ENCODE data around the gene KCNQ1. TPM values are rescaled to one million over a fixed set of nuclear protein-coding genes. Genes with fewer than 3 reads are reported as not detected.

The KCNQ1 gene
- total and polyA plus RNA-seq, 8 donors: 14.0 to 61.1 (median 46.7) TPM

DNA sequence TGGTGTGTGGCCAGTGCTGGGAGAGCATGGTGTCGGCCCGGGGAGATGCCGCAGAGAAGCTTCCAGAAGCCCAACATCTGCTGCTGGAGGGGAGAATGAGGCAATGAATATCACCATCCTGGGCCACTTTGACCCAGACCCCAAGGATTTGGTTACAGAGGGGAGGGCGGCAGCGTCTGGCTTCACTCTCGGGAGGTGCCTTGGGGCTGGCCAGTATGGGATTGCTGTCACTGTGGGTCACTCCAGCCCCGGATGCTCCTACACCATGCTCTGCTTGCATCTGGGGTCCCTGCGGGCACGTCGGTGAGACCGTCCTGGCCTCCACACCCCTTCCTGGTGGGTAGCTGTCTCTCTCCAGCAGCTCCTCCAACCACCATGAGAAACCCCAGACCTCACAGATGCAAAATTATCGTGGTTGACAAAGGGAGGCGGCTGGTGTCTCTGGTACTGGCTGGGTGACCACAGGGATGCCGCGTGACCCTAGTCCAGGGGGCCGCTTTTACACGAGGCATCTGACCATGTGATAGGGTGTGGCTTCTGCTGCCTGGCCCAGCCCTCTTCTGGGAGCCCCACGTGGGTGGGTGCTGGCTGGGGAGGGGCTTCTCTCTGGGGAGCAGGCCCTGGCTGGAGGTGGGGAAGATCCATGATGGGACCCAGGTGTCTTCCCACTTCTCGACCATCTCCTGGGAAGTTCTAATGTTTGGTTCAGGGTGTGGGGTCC is 5.7 kb downstream of the KCNQ1 start:
- no peak overlapping the region for H3K27ac ChIP-seq
- DNase-seq: peak in 2 of 6 donors; percentile 25 to 44
- no peak for ATAC-seq

GRCh38 chr11:2451336-2451735 is 6.5 kb downstream of the KCNQ1 start:
- TF ChIP-seq, protein P1, sequence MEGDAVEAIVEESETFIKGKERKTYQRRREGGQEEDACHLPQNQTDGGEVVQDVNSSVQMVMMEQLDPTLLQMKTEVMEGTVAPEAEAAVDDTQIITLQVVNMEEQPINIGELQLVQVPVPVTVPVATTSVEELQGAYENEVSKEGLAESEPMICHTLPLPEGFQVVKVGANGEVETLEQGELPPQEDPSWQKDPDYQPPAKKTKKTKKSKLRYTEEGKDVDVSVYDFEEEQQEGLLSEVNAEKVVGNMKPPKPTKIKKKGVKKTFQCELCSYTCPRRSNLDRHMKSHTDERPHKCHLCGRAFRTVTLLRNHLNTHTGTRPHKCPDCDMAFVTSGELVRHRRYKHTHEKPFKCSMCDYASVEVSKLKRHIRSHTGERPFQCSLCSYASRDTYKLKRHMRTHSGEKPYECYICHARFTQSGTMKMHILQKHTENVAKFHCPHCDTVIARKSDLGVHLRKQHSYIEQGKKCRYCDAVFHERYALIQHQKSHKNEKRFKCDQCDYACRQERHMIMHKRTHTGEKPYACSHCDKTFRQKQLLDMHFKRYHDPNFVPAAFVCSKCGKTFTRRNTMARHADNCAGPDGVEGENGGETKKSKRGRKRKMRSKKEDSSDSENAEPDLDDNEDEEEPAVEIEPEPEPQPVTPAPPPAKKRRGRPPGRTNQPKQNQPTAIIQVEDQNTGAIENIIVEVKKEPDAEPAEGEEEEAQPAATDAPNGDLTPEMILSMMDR (IDR thresholded peaks at IDR 0.05): no peak
- intact Hi-C loops (cut with DNase I): no loop called here
- Histone ChIP-seq H3K9me3 (no peaks in the 10 kb centered on the region), H3K36me3 (no peaks in the 10 kb centered on the region), H3K27ac (no peak overlapping the region), H3K4me1 (peaks cover 11 to 15% (median 12%) of the 10 kb centered on the region in 3 donors), H3K27me3 (no peaks in the 10 kb centered on the region), H3K4me3 (no peak overlapping the region)
- FAIRE-seq (no peak), ATAC-seq (no peak), DNase-seq (peak in 2 of 6 donors; percentile 51 to 58)
- 94 to 98% methylated on average over 15 of the region's 15 CpGs for WGBS, 2 donors

More for the DNA sequence above, 5.7 kb downstream of the KCNQ1 start:
- no peaks in the 10 kb centered on the region for H3K9me3 ChIP-seq
- H3K27me3 ChIP-seq: no peaks in the 10 kb centered on the region
- WGBS, 2 donors: 89 to 90% methylated on average over 19 of the region's 19 CpGs
- no peaks in the 10 kb centered on the region for H3K36me3 ChIP-seq
- intact Hi-C loops (cut with DNase I): no loop called here
- no peak overlapping the region for H3K4me3 ChIP-seq
- FAIRE-seq: no peak
- TF ChIP-seq, protein P1 (IDR thresholded peaks at IDR 0.05): no peak
- H3K4me1 ChIP-seq: peaks cover 11 to 16% (median 12%) of the 10 kb centered on the region in 3 donors

DNA sequence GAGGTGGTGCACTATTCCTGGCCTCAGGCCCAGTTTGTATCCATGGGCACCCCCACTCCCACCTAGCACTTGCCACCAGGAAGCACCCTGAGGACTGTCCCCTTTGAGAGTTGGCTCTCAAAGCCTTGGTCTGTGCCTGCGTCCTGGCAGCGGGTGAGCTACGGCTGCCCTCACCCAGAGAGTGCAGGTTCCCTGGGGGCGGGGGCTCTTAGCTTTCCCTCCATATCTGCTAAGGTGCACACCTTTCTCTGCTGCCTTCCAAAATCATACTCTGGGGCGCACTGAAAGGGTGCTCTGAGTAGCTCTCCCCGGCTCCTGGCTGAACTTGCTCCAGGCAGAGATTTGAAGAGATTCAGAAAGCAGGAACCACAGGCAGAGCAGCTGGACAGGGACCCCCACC is 7.1 kb downstream of the KCNQ1 start:
- Histone ChIP-seq H3K27ac (no peak overlapping the region), H3K36me3 (no peaks in the 10 kb centered on the region), H3K27me3 (no peaks in the 10 kb centered on the region), H3K4me3 (no peak overlapping the region), H3K4me1 (peaks cover 8 to 11% (median 9%) of the 10 kb centered on the region in 3 donors), H3K9me3 (no peaks in the 10 kb centered on the region)
- FAIRE-seq: no peak
- TF ChIP-seq, protein P1 (IDR thresholded peaks at IDR 0.05): no peak
- peak in 1 of 4 donors; percentile 4 for ATAC-seq
- peak in 2 of 6 donors; percentile 36 to 45 for DNase-seq
- intact Hi-C loops (cut with DNase I): no loop called here
- WGBS, 2 donors: 77 to 78% methylated on average over 6 of the region's 6 CpGs

GRCh38 chr11:2452321-2453012 is 7.7 kb downstream of the KCNQ1 start:
- no peaks in the 10 kb centered on the region for H3K36me3 ChIP-seq
- ATAC-seq (peak; percentile 24 to 84 (median 44)), DNase-seq (peak in 2 of 6 donors; percentile 56 to 63), FAIRE-seq (no peak)
- no peaks in the 10 kb centered on the region for H3K9me3 ChIP-seq
- no peak overlapping the region for H3K4me3 ChIP-seq
- intact Hi-C loops (cut with DNase I): no loop called here
- 64% methylated on average over 20 of the region's 20 CpGs for WGBS, 2 donors
- TF ChIP-seq, protein P1 (IDR thresholded peaks at IDR 0.05): no peak
- H3K27ac ChIP-seq: no peak overlapping the region
- peaks cover 3 to 7% (median 6%) of the 10 kb centered on the region in 3 donors for H3K4me1 ChIP-seq
- no peaks in the 10 kb centered on the region for H3K27me3 ChIP-seq
